NK-92 treated with Interleukin-12 subunit alpha and Interleukin-12 subunit beta, amount 100 ng/mL, for 24 hours (cell line): ENCODE results near the gene TANGO2.

ENCODE experiments used
- DNase-seq: peaks from one replicate; lab custom pipeline; 2025; lab: John Stamatoyannopoulos, UW

The TANGO2 gene

DNA sequence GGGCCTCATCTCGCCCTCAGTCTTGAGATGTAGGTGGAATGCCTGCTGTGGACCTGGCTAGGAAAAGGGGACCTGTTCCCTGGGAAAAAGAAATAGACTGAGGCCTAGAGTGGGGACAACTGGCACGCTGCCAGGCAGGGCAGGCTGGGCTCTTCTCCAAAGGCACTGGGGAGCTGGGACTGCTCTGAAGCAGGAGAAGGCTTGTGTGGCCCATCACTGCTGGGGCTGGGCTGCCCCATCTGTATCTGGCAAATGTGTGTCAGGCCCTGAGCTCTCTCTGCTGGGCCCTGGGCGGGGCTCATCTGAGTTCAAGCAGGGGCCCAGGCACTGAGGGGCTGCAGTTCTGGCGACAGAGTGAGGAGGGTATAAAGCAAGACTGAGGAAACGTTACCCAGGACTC, 37.2 kb upstream of the TANGO2 start:
- DNase-seq, result no peak

DNA sequence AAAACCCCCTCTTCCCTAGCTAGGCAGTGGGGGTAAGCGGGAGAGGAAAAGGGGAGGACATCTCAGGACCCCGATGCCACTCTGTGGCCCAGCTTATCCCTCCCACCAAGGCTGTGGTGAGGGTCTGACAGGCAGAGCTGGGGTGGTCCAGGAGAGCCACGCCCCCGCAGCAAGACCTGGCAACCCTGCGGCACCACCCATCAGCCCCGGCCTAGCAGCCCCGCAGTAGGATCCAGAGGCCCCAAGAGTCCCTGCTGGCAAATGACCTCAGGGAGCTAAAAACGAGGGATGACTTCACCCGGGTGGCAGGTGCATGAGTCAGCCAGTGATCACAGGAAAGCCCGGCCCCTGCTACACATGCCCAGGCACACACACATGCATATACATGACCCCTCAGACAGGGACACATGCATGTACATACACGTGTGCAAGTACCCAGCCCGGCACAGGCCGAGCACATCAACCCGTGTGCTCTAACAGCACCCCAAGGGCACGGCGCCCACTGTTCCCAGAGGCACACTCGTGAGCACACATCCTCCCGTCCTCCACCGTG, 36.6 kb upstream of the TANGO2 start:
- no peak for DNase-seq

DNA sequence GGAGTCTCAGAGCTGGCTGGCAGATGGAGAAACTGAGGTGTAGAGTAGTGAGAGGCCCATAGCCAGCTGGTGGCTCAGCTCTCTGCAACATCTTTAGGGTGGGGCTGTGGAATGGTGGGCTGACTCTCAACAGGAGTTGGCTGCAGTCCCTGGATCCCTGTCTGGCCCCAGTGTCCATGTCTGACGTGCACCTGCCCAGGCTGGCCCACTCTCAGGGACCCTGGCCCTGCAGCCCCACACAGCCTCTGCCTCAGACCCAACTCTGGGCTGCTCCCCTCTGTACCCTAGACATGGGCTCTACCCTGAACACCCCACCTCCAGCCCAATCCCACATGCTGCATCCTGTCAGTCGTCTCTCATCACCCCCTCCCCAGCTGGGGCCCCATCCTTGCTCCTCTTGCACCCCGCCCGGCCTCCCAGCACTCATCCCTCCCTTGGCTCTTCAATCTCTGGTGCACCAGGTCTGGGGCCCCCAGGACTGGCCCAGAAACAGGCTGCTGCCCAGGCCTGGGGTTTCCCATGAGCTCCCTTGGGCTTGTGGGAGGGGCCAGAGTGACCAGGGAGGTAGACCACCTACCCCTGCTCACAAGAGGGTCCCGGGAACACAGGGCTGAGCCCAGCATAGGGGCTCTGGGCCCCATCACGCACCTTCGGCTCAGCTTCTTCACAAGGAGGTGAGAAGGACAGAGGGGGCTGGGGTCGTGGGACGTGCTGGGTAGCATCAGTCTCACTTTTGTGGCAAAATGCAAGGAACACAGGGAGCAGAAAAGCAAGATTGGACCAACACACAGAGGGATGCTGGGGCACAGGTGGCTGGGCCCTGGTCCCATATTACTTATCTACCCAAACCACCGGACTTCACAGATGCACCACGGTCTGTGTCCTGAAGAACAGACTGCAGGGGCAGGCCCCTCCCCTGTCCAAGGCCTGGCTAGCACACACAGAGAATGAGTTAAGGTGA, 35.8 kb upstream of the TANGO2 start:
- no peak for DNase-seq

GRCh38 chr22:19986011-19986409, 34.9 kb upstream of the TANGO2 start:
- no peak for DNase-seq

- DNase-seq, result no peak
These were observed 34.2 kb upstream of the TANGO2 start for GRCh38 chr22:19986410-19987341.

GRCh38 chr22:19987394-19988306, 33.3 kb upstream of the TANGO2 start:
- DNase-seq, result no peak

DNA sequence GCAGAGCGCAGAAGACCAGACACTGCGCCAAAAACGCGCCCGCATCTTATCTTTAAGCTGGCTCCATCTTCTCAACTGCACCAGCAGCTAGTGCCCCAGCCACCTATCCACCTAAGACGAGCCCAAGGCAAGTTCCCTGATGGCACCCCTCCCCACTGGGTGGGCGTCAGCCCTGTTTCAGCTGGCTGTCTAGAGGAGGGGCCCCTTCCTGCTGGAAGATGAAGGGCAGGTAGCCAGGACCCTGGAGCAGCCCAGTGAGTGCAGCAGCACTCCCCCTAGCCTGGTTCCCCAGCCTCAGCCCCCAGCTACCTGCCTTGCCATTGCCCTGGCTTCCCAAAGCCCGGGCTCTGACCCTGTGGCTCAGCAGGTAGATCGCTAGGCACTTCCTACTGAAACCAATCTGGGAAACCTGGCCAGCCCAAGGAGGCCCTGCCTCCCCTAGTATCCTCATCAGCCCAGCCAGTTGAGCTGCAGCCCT, 32.5 kb upstream of the TANGO2 start:
- DNase-seq, result no peak

- no peak for DNase-seq
These were observed 31.8 kb upstream of the TANGO2 start for GRCh38 chr22:19988965-19989724.

GRCh38 chr22:19989725-19990067, 31.2 kb upstream of the TANGO2 start:
- no peak for DNase-seq

DNA sequence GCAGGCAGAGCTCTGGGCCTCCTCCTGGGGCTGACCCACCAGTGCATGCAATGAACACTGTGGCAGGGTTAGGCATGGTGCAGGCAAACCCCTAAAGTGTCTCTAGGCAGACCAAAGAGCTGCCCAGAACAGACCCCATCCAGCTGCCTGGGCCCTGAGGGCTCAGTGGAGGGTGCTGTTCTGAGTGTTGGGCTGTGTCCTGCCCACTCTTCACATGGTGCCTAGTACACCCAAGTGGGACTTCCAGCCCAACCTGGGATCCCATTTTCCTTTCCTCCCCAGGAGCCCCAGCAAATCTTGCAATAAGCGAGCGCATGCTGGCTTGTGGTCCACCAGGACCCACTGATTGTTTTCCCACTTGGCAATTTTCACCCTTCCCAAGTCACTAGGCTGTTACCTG, 30.7 kb upstream of the TANGO2 start:
- no peak for DNase-seq

GRCh38 chr22:19990609-19991394, 30.1 kb upstream of the TANGO2 start:
- DNase-seq, result no peak

- no peak for DNase-seq
These were observed 29.6 kb upstream of the TANGO2 start for GRCh38 chr22:19991395-19991644.

DNA sequence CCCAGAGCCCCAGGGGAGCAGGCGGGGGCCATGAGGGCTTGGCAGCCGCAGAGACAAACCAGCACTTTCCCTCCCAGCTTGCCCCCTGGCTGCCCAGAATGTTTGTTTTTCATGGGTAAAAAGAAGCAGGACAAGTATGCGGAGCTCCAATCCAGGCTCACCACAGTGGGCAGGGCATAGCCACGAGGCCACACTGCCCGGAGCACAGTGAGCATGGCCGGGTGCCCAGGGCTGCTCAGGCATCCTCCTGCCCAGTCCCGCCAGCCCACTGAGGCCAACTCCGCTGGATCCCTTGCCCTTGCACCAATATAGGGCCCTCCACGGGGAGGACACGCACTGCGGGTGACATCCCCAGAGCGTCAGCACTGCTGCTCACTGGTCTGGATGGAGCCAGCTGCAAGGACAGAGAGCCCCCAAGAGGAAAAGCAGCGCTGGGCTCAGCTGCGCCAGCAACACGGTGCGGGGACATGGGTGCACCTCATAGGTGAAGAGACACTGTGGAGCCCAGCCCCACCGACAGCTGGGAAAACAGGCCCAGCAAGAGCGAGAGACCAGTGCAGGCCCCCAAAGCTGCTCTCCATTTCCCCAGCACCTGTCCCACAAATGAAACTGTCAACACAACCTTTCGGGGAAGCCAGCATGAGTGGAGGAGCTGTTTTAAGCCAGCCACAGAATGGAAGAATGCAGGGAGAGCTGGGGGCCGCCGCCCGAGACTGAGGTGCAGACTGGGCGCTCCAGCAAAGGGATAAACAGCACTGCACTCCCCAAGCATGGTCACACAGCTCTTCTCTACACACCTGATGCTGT, 29.1 kb upstream of the TANGO2 start:
- DNase-seq, result no peak

- no peak for DNase-seq
These were observed 28.4 kb upstream of the TANGO2 start for GRCh38 chr22:19992481-19992911.

DNA sequence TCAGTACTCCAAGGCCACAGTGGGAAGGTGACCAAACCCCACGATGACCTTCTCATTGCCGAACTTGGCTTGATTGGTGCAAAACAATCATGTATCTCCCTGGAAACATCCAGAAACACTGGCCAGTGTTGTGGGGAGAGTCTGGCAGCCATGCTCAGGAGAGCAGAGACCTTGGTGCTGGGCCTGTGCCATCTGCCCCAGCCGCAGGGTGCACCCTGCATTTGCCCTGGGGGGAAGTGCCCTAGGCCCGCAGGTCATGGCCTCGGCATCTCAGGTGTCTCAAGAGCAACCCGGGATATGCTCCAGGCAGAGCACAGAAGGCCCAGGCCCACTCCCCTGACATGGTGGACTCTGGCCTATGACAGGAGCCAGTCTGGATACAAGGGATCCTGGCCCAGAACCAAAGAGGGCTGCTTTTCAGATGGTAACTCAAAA, 28.0 kb upstream of the TANGO2 start:
- DNase-seq, result no peak

DNA sequence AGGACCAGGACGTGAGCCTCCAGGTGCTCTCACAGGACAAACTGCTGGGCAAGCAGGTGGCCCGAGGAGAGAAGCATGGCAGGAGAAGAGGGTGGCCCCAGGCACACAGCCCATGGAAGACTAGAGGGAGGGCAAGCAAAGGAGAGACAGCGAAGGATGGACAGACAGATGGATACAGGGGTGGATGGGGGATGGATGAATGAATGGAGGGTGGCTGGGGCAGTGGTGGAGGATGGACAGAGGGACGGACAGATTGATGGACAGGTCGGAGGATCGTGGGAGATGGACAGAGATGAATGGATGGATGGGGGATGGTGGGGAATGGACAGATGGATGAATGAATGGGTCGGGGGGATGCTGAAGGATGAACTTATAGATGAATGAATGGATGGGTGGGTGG, 27.0 kb upstream of the TANGO2 start:
- DNase-seq, result no peak

DNA sequence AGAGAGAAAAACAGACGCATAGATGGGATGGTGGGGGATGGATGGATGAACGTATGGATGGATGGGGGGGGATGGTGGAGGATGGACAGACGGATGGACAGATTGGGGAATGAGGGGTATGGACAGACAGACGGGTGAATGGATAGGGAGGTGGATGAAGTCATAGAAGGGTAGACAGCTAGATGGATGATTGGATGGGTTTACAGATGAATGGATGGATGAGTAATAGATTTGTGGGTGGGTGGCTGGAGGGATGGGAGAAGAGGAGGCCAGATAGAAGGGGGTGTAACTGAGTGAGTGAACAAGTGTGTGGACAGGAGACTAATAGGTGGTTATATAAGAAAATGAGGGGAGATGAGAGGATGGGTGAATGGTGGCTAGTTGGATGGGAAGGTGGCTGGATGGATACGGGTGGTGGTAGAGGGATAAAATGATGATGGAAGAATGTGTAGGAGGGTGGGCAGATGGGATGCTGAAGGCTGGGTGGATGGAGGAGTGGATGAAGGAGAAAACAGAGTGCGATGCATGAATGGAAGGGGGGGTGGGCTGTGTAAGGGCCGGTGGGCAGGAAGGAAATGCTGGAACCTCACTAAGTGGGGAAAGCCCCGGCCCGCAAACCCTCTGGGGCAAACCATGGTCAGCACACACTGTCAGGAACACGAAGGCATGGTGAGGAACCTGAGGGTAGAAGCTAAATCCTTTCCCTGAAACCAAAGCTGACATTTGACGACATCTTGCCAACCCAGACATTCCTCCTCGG, 25.9 kb upstream of the TANGO2 start:
- DNase-seq, result no peak

- no peak for DNase-seq
These were observed 25.1 kb upstream of the TANGO2 start for GRCh38 chr22:19995611-19996339.
